BLaER1 (cell line): ENCODE measurements around the gene MAP3K21.

ENCODE experiments used
- H3K27ac ChIP-seq: shearing (Covaris generic); formaldehyde crosslinking; 2 replicates; pipeline ENCODE4 v1.8.1; 2022
- H3K27me3 ChIP-seq: shearing (Covaris generic); formaldehyde crosslinking; 2 replicates; pipeline ENCODE4 v1.8.1; 2022
- H3K36me3 ChIP-seq: shearing (Covaris generic); formaldehyde crosslinking; 2 replicates; pipeline ENCODE4 v1.8.1; 2022
- H3K4me1 ChIP-seq: shearing (Covaris generic); formaldehyde crosslinking; 2 replicates; pipeline ENCODE4 v1.8.1; 2022
- H3K4me2 ChIP-seq: shearing (Covaris generic); formaldehyde crosslinking; 2 replicates; pipeline ENCODE4 v1.8.1; 2022
- H3K4me3 ChIP-seq: shearing (Covaris generic); formaldehyde crosslinking; 2 replicates; pipeline ENCODE4 v1.8.1; 2022
- H3K9ac ChIP-seq: shearing (Covaris generic); formaldehyde crosslinking; 2 replicates; pipeline ENCODE4 v1.8.1; 2022
- H3K9me3 ChIP-seq: shearing (Covaris generic); formaldehyde crosslinking; 2 replicates; pipeline ENCODE4 v1.8.1; 2022
- H4K20me1 ChIP-seq: shearing (Covaris generic); formaldehyde crosslinking; 2 replicates; pipeline ENCODE4 v1.8.1; 2022
- Cebpa-rat ChIP-seq: shearing (Covaris generic); IDR thresholded peaks from 2 replicates; pipeline ENCODE4 v1.8.1; 2022

Gene MAP3K21

GRCh38 chr1:233356705-233356987 is 29.1 kb downstream of the MAP3K21 start:
- TF ChIP-seq Cebpa-rat: no peak; the same call in 1 of the 2 replicates
- Histone ChIP-seq H3K27me3 (no peaks in the 10 kb centered on the region), H3K4me3 (no peak overlapping the region), H3K9ac (no peak overlapping the region), H3K4me1 (peaks cover 6% of the 10 kb centered on the region; the same call in 1 of the 2 replicates), H4K20me1 (no peaks in the 10 kb centered on the region), H3K9me3 (no peaks in the 10 kb centered on the region), H3K4me2 (no peak overlapping the region), H3K36me3 (peaks cover 6% of the 10 kb centered on the region; the same call in 1 of the 2 replicates), H3K27ac (no peak overlapping the region)

DNA sequence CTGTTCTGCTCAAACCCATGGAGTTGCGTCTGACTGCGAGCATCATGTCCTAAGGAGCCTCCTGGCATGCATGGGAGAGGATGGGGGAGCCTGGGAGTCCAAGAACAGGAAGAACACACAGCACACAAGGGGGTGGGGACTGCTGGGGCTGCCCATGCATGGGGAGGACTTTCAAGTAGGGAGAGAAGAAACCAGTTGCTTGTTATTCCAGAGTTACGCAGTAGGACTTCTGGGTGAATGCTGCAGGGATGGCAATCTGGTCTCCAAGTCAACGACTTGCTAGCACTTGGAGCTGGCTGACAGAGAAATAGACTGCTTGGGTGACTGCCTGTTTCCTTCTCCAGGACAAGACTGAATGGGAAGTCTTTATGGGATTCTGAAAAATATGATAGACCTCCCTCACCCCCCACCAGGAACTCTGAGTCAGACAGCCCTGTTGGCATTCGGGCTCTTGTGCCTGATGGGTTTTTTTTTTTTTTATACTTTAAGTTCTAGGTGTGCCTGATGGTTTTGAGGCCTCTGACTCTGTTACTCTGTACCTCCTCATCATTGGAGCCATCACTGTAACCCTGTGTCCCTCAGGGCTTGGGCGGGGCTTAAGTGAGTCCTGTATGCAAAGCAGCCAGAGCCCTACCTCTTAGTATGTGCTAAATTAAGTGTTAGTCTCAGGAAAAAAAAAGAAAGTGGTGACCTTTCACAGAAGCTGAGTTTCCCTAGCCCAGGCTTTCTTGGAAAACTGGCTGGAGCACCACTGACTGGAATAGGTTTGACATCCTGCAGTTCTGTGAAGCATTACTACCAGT is 30.3 kb downstream of the MAP3K21 start:
- Histone ChIP-seq H3K4me3 (no peak overlapping the region), H3K4me2 (no peak overlapping the region), H3K36me3 (peaks cover 6% of the 10 kb centered on the region; the same call in 1 of the 2 replicates), H3K27me3 (no peaks in the 10 kb centered on the region), H3K4me1 (peaks cover 5% of the 10 kb centered on the region; the same call in 1 of the 2 replicates), H3K9me3 (no peaks in the 10 kb centered on the region), H4K20me1 (no peaks in the 10 kb centered on the region), H3K27ac (no peak overlapping the region), H3K9ac (no peak overlapping the region)
- TF ChIP-seq Cebpa-rat: no peak

GRCh38 chr1:233359431-233359830 is 31.9 kb downstream of the MAP3K21 start:
- no peaks in the 10 kb centered on the region for H3K27me3 ChIP-seq
- TF ChIP-seq Cebpa-rat: no peak
- no peaks in the 10 kb centered on the region for H3K4me1 ChIP-seq
- H3K4me2 ChIP-seq: no peak overlapping the region
- H3K9me3 ChIP-seq: no peaks in the 10 kb centered on the region
- no peaks in the 10 kb centered on the region for H4K20me1 ChIP-seq
- H3K9ac ChIP-seq: no peak overlapping the region
- peaks cover 6% of the 10 kb centered on the region; the same call in 1 of the 2 replicates for H3K36me3 ChIP-seq
- H3K4me3 ChIP-seq: no peak overlapping the region
- H3K27ac ChIP-seq: no peak overlapping the region

GRCh38 chr1:233359905-233360304 is 32.4 kb downstream of the MAP3K21 start:
- Histone ChIP-seq H3K27me3 (no peaks in the 10 kb centered on the region), H3K4me2 (no peak overlapping the region), H3K36me3 (peaks cover 6% of the 10 kb centered on the region; the same call in 1 of the 2 replicates), H3K27ac (no peak overlapping the region), H3K9me3 (no peaks in the 10 kb centered on the region), H4K20me1 (no peaks in the 10 kb centered on the region), H3K4me1 (no peaks in the 10 kb centered on the region), H3K4me3 (no peak overlapping the region), H3K9ac (no peak overlapping the region)
- no peak for TF ChIP-seq Cebpa-rat

- H3K36me3 ChIP-seq: peaks cover 1% of the 10 kb centered on the region; the same call in 1 of the 2 replicates
- H3K4me1 ChIP-seq: no peaks in the 10 kb centered on the region
- no peaks in the 10 kb centered on the region for H3K9me3 ChIP-seq
- H3K9ac ChIP-seq: no peak overlapping the region
- no peak overlapping the region for H3K4me2 ChIP-seq
- H3K4me3 ChIP-seq: no peak overlapping the region
- no peak overlapping the region for H3K27ac ChIP-seq
- no peaks in the 10 kb centered on the region for H3K27me3 ChIP-seq
- no peaks in the 10 kb centered on the region for H4K20me1 ChIP-seq
- TF ChIP-seq Cebpa-rat: no peak
Measured at GRCh38 chr1:233360525-233361102, 33.1 kb downstream of the MAP3K21 start.

DNA sequence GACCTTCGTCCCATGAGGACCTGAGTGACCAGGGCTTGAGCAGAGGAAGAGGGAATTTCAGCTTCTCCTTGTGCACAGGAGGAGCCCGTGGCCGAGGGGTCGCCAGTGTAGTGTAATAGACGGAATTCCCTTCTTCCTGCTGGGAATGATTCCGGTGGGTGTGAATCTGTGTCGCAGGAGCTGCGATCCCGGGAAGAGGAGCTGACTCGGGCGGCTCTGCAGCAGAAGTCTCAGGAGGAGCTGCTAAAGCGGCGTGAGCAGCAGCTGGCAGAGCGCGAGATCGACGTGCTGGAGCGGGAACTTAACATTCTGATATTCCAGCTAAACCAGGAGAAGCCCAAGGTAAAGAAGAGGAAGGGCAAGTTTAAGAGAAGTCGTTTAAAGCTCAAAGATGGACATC is 34.4 kb downstream of the MAP3K21 start:
- Histone ChIP-seq H4K20me1 (no peaks in the 10 kb centered on the region), H3K27me3 (no peaks in the 10 kb centered on the region), H3K27ac (no peak overlapping the region), H3K4me3 (no peak overlapping the region), H3K4me1 (no peaks in the 10 kb centered on the region), H3K9me3 (no peaks in the 10 kb centered on the region), H3K4me2 (no peak overlapping the region), H3K36me3 (no peaks in the 10 kb centered on the region), H3K9ac (no peak overlapping the region)
- no peak for TF ChIP-seq Cebpa-rat

DNA sequence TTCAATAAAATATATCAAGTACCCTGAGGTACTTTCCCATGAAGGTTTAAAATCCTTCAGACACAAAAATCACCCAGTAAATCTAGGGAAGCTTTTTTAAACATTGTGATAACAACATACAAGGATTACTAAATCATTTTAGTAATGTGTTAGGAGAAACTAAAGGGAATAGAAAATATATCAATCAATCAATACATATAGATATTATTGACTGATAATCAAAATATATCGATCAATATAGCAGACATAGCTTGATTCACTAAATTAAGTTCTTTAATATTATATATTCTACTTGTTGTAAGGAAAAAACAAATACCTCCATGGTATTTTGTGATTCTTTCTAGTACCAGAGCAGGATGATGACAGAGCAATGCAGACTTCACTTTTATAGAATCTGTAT is 35.2 kb downstream of the MAP3K21 start:
- Histone ChIP-seq H3K4me2 (no peak overlapping the region), H3K4me1 (no peaks in the 10 kb centered on the region), H3K27me3 (no peaks in the 10 kb centered on the region), H3K9me3 (no peaks in the 10 kb centered on the region), H3K36me3 (no peaks in the 10 kb centered on the region), H4K20me1 (no peaks in the 10 kb centered on the region), H3K9ac (no peak overlapping the region), H3K27ac (no peak overlapping the region), H3K4me3 (no peak overlapping the region)
- TF ChIP-seq Cebpa-rat: no peak

GRCh38 chr1:233364026-233364425 is 36.5 kb downstream of the MAP3K21 start:
- no peak overlapping the region for H3K9ac ChIP-seq

DNA sequence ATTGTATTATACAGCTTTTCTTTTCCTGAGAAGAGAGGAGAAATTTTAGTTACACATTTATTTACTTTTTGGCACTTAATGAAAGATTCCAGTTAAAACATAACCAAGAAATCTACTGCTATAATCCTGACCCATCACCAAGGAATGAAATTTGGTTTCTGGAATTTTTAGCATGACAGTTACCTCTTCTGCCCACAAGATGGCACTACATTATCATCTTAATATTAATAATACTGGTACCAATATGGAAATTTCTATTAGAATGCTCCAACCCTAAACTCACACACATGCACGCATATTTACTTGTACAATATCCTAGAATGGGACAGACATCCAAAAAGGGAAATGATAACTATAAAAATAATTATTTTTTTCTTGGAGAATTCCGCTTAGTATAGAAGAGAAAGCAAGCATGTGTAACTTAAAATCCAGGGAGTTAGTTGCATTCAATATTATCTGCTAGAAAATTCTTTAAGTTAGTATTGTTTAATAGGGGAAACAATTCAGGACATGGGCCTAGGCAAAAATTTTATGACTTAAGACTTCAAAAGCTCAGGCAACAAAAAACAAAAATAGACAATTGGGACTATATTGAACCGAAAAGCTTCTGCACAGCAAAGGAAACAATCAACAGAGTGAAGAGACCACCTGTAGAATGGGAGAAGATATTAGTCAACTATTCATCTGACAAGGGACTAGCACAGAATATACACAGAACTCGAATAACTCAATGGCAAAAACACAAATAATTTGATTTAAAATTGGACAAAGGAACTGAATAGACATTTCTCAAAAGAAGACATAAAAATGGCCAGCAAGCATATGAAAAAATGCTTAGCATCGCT is 37.4 kb downstream of the MAP3K21 start:
- no peak overlapping the region for H3K27ac ChIP-seq

More at GRCh38 chr1:233364026-233364425, 36.5 kb downstream of the MAP3K21 start:
- Histone ChIP-seq H3K9me3 (no peaks in the 10 kb centered on the region), H4K20me1 (no peaks in the 10 kb centered on the region), H3K4me3 (no peak overlapping the region), H3K36me3 (no peaks in the 10 kb centered on the region), H3K27me3 (no peaks in the 10 kb centered on the region), H3K27ac (no peak overlapping the region), H3K4me2 (no peak overlapping the region), H3K4me1 (no peaks in the 10 kb centered on the region)
- no peak for TF ChIP-seq Cebpa-rat

DNA sequence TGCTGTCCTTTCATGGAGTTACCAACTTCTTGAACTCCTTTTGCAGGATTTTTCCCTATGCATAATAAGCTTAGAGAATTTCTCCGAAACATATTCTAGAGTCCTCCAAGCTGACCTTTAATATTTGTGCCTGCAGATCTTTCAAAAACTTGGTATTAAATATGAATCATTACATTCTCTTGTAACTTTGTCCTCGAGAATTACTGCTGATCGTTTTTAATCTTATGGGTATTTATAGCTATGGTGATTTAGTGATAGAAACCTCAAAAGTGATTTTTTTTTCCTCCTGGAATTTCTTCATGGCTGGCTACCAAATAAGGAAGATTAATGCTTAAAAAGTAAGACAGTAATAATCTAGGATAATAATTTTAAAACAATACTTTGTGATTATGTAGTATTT is 39.1 kb downstream of the MAP3K21 start:
- H3K27ac ChIP-seq: no peak overlapping the region
- H3K4me3 ChIP-seq: no peak overlapping the region
- H3K9ac ChIP-seq: no peak overlapping the region

More for the DNA sequence above, 37.4 kb downstream of the MAP3K21 start:
- Histone ChIP-seq H3K9me3 (no peaks in the 10 kb centered on the region), H3K27me3 (no peaks in the 10 kb centered on the region), H3K9ac (no peak overlapping the region), H4K20me1 (no peaks in the 10 kb centered on the region), H3K4me1 (no peaks in the 10 kb centered on the region), H3K4me3 (no peak overlapping the region), H3K4me2 (no peak overlapping the region), H3K36me3 (no peaks in the 10 kb centered on the region)
- TF ChIP-seq Cebpa-rat: no peak

More for the DNA sequence above, 39.1 kb downstream of the MAP3K21 start:
- no peaks in the 10 kb centered on the region for H4K20me1 ChIP-seq
- no peaks in the 10 kb centered on the region for H3K9me3 ChIP-seq
- H3K27me3 ChIP-seq: no peaks in the 10 kb centered on the region
- H3K4me1 ChIP-seq: no peaks in the 10 kb centered on the region
- H3K4me2 ChIP-seq: no peak overlapping the region
- TF ChIP-seq Cebpa-rat: no peak
- H3K36me3 ChIP-seq: no peaks in the 10 kb centered on the region
